Lower leg skin (tissue), 4 donors: ENCODE results near the gene DDX46. TPM values are rescaled to one million over a fixed set of nuclear protein-coding genes. Genes with fewer than 3 reads are reported as not detected.
"Not testable (repeated sequence)": the region's sequence is repeated elsewhere in the genome, so short reads cannot be mapped to it uniquely, and the experiment has no call there.

ENCODE experiments used
- DNase-seq, 2 donors: peaks; one replicate each; pipeline ENCODE4 v3.0.0-alpha.2; 2019; ENCODE audit warnings: low spot score in 2 of 2
- H3K4me3 ChIP-seq: fragments of 200-600 bp; sonication (generic); 2 replicates; pipeline ENCODE4 v1.5.1; 2017; ENCODE audit warnings: mild to moderate bottlenecking, low read depth; ENCODE audit not compliant: poor library complexity, severe bottlenecking
- CTCF ChIP-seq, 3 donors: fragments of 450-650 bp; IDR thresholded peaks; one replicate each; pipeline ENCODE4 v1.5.1; 2016; ENCODE audit warnings: antibody characterized with exemption in 3 of 3, mild to moderate bottlenecking in 3 of 3, moderate library complexity in 2 of 3
- POLR2A ChIP-seq, 2 donors: fragments of 450-650 bp; IDR thresholded peaks; one replicate each; pipeline ENCODE4 v1.6.1; 2016 to 2017; ENCODE audit warnings: antibody characterized with exemption in 2 of 2, mild to moderate bottlenecking in 1 of 2, moderate library complexity in 1 of 2
- WGBS, 2 donors: methylation state at CpG; one replicate each; pipeline ENCODE4 v1.1.5; 2018; 5-methylcytosine and 5-hydroxymethylcytosine counted together
- intact Hi-C: fragments of 100-400 bp; cut with DNase I; formaldehyde crosslinking; loops from one replicate; pipeline ENCODE4 v1.15.0; 2023; ENCODE audit warnings: low total_unique reads
- total RNA-seq, 4 donors: library from RNA; depleted of rRNA; stranded (reverse); fragments of >200 nt; gene quantifications; one replicate each; pipeline ENCODE4 v1.1.0, GENCODE V29; 2016

The DDX46 gene
- total RNA-seq, 4 donors from 2014 or later: 23.5 to 63.2 (median 30.1) TPM

- no peak for DNase-seq
- intact Hi-C loops: loop anchor here (10.0 kb wide), 1 partner anchor 160 kb away; no protein-coding TSS in a partner anchor
- TF ChIP-seq CTCF (IDR thresholded peaks at IDR 0.05): no peak
- no peak for TF ChIP-seq POLR2A (IDR thresholded peaks at IDR 0.05)
- 88 to 89% methylated on average over 7 of the region's 7 CpGs for WGBS, 2 donors
- no peak overlapping the region for H3K4me3 ChIP-seq
Measured at GRCh38 chr5:134825212-134825611, 66.6 kb downstream of the DDX46 start.

- TF ChIP-seq POLR2A (IDR thresholded peaks at IDR 0.05): no peak
- no peak for TF ChIP-seq CTCF (IDR thresholded peaks at IDR 0.05)
- no peak overlapping the region for H3K4me3 ChIP-seq
- intact Hi-C loops: no loop called here
- DNase-seq: no peak
- WGBS, 2 donors: 90 to 93% methylated on average over 3 of the region's 3 CpGs
Measured at GRCh38 chr5:134833340-134834032, 74.9 kb downstream of the DDX46 start.

GRCh38 chr5:134835623-134836022 lies 77.0 kb downstream of the DDX46 start:
- WGBS, 2 donors: 99% methylated on average over 2 of the region's 2 CpGs
- TF ChIP-seq POLR2A (IDR thresholded peaks at IDR 0.05) (no peak), CTCF (IDR thresholded peaks at IDR 0.05) (no peak)
- intact Hi-C loops: no loop called here
- no peak overlapping the region for H3K4me3 ChIP-seq
- DNase-seq: no peak

- 94 to 95% methylated on average over 3 of the region's 3 CpGs for WGBS, 2 donors
- TF ChIP-seq POLR2A (IDR thresholded peaks at IDR 0.05) (no peak), CTCF (IDR thresholded peaks at IDR 0.05) (no peak)
- intact Hi-C loops: no loop called here
- H3K4me3 ChIP-seq: no peak overlapping the region
- DNase-seq: no peak
Measured at GRCh38 chr5:134837530-134838181, 79.1 kb downstream of the DDX46 start.

GRCh38 chr5:134838361-134838760 lies 79.8 kb downstream of the DDX46 start:
- H3K4me3 ChIP-seq, DNase-seq, intact Hi-C loops: not testable (repeated sequence)
- 95 to 98% methylated on average over 9 of the region's 9 CpGs for WGBS, 2 donors

- no peak for DNase-seq
- intact Hi-C loops: no loop called here
- no peak overlapping the region for H3K4me3 ChIP-seq
Measured at GRCh38 chr5:134840811-134841210, 82.2 kb downstream of the DDX46 start.

More at GRCh38 chr5:134840811-134841210, 82.2 kb downstream of the DDX46 start:
- WGBS, 2 donors: 83 to 95% methylated on average over 3 of the region's 3 CpGs
- TF ChIP-seq POLR2A (IDR thresholded peaks at IDR 0.05) (no peak), CTCF (IDR thresholded peaks at IDR 0.05) (no peak)
